H54 (cell line): ENCODE measurements around the gene PTPA.

Experiments
- DNase-seq: peaks from one replicate; pipeline ENCODE4 v3.0.0; 2011; ENCODE audit warnings: low spot score, mixed read lengths; ENCODE audit not compliant: insufficient read length
- FAIRE-seq: peaks from 3 replicates; lab custom pipeline; 2011; peaks lifted over from hg19 to GRCh38; lab: Jason Lieb, UNC
- POLR2A ChIP-seq: IDR thresholded peaks from 2 replicates; pipeline ENCODE4 v1.6.1; 2011; ENCODE audit warnings: low read depth, mild to moderate bottlenecking, low read length

Gene PTPA

DNA sequence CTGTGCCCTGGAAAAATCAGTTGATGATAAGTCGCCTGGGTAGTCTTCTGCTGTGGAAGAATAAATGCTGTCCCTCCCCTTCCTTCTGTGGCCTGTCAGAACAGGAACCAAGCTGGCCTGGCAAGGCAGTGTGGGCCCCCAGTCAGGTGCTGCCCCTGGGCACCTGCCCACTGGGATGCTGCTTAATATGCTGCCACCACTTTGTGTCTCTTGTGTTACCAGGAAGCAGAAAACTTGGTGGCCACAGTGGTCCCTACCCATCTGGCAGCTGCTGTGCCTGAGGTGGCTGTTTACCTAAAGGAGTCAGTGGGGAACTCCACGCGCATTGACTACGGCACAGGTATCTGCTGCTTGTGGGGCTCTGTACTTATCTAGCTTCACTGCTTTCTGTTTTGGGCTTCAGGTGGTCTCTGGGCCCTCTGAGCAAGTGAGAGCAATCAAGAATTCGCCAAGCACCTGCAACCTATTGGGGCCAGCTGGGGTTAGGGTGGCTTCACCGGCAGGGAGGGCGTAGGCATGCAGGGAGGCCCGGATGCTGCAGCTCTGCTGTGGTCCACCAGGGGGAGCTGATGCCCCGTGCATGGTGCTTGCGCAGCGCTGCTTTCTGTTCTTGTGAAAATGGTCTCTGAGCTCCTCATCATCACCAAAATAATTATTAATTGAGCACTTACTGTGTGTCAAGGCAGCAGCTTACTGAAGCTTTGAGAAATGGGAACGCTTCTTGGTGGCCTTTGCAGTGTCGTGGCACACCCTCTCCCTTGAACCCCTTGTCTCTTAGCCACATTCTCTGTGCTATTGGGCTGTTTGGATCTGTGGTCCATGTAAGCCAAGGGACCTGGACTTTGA, 20.3 kb downstream of the PTPA start:
- no peak for FAIRE-seq
- TF ChIP-seq POLR2A = no peak
- DNase-seq = peak; percentile 87

DNA sequence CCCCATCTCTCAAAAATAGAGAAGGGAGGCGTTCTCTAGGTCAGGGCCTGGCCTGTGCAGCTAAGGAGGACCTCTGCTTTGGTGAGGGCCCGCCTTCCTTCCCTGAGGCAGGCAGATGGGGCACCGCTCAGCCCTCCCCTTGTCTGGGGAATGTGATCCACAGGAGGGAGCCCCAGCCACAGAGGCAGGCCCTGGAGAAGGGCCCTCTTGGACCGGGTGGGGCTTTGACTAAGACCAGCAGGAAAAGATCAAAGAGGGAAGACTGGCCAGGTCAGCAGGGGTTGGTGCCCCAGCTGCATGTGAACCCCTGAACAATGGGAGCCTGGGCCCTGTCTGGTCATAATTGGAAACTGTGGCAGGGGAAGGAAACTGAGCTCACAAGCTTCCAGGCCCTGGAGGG, 21.9 kb downstream of the PTPA start:
- no peak for TF ChIP-seq POLR2A
- DNase-seq (no peak), FAIRE-seq (no peak)

DNA sequence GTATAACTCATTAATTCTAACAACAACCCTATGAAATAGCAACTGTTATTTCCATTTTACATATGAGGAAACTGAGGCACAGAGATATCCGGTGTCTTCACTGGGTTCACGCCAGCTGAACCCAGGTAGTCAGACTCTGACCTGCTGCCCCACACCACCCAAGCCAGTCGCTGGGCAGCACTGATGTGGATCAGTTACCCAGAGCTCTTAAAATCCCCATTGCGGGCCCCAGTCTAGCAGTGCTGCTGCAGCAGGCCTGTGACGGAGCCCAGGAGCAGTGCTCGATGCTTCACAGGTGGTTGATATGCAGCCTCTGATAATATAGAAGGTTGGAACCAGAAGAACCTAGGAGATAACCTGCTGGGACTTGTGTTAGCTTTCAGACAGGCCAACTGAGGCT, 24.3 kb downstream of the PTPA start:
- TF ChIP-seq POLR2A = no peak
- no peak for FAIRE-seq
- DNase-seq = no peak

DNA sequence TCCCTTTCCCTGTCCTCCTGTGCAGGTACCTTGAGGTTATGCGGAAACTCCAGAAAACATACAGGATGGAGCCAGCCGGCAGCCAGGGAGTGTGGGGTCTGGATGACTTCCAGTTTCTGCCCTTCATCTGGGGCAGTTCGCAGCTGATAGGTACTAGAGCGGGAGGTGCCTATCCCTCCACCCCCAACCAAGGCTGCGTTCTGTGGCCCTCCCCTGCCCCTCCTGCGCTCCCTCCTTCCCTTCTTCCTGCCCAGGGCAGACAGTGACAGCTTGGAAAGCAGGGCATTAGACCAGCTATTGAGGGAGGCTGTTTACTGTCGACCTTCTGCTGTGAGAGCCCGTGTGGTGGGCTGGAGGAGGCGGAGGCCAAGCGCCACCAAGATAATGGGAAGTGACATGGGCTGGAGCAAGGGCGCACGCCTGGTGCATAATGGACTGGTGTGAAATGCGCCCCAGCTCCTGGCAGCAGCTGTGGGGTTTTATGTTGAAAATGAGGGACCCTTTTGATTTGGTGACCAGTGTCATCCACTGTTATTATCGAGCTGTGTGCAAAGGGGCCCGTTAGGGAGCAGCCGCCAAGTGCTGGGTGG, 25.3 kb downstream of the PTPA start:
- FAIRE-seq (no peak), DNase-seq (no peak)
- TF ChIP-seq POLR2A = no peak

DNA sequence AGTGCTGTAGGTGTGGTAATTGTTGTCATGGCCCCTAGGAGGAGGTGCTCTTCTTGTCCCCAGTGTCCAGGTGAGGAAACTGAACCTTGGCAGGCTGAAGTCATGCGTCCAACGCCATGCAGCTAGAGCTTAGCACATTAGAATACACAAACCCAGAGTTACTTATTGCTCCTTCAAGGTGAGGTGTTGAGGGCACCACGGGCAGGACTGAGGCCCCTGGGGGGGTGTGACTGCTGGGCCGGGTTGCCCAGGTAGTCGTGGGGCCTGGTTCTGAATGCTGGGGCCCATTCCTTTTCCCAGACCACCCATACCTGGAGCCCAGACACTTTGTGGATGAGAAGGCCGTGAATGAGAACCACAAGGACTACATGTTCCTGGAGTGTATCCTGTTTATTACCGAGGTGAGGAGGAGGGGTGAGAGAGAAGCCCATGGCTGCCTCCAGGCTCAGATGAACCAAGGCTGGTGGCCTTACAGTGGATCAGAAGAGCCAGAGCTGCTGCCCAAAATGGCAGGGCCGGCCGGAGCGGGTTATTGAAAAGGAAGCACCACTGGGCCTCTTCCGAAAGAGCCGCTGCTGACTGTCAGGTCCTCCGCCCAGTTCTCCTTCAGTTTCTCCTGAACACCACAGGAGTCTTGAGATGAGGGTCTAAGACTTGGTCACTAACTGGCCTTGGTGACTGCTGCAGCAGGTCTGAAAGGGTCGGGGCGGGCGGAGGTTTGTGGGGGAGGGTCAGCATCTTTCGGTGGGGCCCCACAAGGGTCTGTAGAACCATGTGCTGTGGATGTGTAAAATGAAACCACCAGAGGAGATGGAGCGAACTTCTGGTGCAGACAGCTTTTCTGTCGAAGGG, 26.3 kb downstream of the PTPA start:
- TF ChIP-seq POLR2A = no peak
- DNase-seq (no peak), FAIRE-seq (no peak)

DNA sequence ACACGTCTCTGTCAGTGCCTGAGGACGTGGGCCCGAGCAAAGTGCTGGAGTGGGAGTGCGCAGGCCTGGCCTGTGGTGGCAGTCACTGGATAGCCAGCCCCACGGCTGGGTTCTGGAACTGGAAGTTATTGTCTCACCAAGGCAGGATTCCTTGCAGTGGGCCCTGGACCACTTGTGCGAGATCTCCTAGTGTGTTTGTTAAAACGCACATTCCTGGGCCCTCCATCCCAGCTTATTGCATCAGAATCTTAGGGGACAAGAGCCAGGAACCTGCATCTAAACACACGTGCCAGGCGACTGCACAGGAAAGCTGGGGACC, 26.9 kb downstream of the PTPA start:
- DNase-seq (no peak), FAIRE-seq (no peak)
- TF ChIP-seq POLR2A = no peak

- peak; percentile 54 for DNase-seq
These were observed 27.4 kb downstream of the PTPA start for GRCh38 chr9:129138476-129139232.

GRCh38 chr9:129139233-129139992, 28.2 kb downstream of the PTPA start:
- DNase-seq = peak; percentile 82
- peak; percentile 48 for FAIRE-seq
- TF ChIP-seq POLR2A = no peak

More at GRCh38 chr9:129138476-129139232, 27.4 kb downstream of the PTPA start:
- no peak; the same call in 1 of the 2 replicates for TF ChIP-seq POLR2A
- no peak for FAIRE-seq

DNA sequence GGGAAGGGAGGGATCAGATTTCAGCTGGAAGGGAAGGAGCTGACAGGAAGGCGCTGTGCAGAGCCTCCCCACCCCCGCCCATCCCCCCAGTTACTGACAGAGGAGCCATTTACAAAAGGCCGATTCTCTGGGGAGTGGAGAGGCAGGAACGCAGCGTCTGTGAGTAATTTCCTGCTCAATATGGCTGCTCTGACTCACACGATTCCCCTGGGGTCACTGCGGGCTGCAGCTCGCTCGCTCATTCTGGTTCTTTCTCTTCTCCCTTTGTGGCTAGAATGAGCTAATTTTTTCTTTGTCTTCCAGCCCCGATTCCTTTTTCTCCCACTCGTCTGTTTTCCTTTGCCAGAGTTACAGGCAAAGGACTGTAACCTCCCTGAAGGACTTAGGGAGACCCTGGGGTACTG, 28.8 kb downstream of the PTPA start:
- TF ChIP-seq POLR2A = 0 out of 2 replicates have a peak, but pooled peaks have one; percentile 33
- DNase-seq = peak; percentile 97
- FAIRE-seq = peak; percentile 87

GRCh38 chr9:129140397-129141065, 29.3 kb downstream of the PTPA start:
- FAIRE-seq (no peak), DNase-seq (no peak)
- TF ChIP-seq POLR2A = peak; percentile 24; the same call in 1 of the 2 replicates

DNA sequence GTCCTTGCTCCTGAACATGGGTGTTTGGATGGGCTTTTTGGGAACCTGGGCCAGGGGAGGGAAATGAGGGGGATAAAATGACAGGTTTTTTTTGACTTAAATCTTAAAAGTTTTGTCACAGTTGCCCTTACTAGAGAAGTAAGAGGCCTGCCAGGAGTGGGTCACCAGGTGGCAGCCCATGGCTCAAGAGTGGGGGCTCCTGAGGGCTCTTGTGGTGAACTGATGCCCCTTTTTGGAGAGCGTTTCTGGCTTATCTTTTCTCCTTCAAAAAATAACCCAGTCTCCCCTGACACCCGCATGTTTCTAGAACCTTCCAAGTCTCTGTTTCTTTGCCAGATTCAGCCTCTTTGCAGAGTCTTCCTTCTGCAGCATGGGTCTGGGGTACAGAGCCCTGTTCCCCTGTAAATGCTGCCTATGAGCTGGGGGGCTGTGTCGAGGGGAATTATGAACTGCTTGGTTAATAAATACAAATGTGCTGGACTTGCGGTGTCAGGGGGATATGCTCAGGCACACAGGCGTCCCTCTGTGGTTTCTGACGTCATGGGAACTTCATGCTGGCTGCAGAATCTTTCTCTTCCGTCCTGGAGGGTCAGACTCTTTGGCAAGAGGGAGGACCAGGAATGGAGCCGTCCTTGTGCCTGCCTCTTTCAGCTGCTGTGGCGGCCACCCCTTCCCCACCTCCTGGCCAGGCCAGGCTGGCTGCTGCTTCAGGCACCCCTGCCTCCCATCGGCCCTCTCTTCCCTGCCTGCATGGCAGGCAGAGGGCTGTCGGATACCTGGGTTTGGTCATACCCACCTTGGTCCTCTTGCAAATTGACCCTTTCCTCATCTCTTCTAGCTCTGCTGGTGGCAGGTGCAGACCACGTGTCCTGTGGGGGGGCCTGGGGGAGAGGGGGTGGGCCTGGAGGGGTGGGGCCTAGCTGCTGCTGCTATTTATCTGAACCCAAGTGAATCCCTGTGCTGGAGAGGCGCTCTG, 30.1 kb downstream of the PTPA start:
- FAIRE-seq (no peak), DNase-seq (no peak)
- no peak for TF ChIP-seq POLR2A
